NCI-H524 (cell line): ENCODE measurements around the gene PRM3.
A peak's percentile ranks its signal among the peaks of the same experiment; 100 is the strongest.

Experiments used
- DNase-seq, 2 experiments: peaks; one replicate each; lab custom pipeline; 2025; lab: John Stamatoyannopoulos, UW

The PRM3 gene

GRCh38 chr16:11224894-11225676 is 48.3 kb downstream of the PRM3 start:
- no peak for DNase-seq

DNA sequence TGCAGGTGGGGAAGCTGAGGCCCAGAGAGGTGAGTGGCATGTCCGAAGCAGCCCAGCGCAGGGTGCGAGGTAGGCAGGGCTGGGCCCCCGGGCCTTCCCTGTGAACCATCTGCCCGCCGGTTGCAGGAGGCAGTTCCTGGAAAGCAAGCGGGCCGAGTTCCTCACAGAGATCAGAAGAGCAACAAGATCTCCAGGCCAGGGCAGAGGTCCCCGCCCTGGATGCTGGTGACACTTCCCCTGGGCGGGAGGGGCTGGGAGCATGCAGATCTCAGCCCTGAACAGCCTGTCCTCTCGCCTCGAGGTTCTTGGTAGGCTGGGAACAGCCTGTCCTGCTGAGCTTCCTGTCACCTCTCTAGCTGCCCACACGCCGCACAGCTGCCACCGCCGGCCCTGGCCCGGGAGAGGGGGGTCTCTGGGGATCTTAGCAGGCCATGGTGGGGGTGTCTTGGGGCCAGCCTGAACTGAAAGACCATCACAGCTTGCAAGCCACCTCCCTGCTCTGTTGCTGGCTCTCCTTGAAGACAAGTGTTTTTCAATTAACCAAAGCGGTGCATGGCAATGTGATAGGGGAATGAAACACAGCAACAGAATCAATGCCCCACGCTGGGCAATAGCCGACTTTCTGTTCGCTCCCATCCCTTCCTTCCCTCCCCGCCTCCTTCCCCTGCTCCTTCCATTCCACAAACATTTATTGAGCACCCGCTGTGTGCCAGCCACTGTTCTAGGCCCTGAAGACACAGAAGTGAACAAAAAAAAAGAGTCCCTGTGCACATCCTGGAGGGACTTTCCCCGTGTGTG is 49.1 kb downstream of the PRM3 start:
- DNase-seq, result peak in 1 of 2 experiments; percentile 61
